Central memory CD4-positive, alpha-beta T cell (primary cell): Measurements from ENCODE around the gene ITGA3.
"Not testable (repeated sequence)": the region's sequence is repeated elsewhere in the genome, so short reads cannot be mapped to it uniquely, and the experiment has no call there.

Source experiments
- DNase-seq: peaks from one replicate; pipeline ENCODE4 v3.0.0; 2022

Gene ITGA3

DNA sequence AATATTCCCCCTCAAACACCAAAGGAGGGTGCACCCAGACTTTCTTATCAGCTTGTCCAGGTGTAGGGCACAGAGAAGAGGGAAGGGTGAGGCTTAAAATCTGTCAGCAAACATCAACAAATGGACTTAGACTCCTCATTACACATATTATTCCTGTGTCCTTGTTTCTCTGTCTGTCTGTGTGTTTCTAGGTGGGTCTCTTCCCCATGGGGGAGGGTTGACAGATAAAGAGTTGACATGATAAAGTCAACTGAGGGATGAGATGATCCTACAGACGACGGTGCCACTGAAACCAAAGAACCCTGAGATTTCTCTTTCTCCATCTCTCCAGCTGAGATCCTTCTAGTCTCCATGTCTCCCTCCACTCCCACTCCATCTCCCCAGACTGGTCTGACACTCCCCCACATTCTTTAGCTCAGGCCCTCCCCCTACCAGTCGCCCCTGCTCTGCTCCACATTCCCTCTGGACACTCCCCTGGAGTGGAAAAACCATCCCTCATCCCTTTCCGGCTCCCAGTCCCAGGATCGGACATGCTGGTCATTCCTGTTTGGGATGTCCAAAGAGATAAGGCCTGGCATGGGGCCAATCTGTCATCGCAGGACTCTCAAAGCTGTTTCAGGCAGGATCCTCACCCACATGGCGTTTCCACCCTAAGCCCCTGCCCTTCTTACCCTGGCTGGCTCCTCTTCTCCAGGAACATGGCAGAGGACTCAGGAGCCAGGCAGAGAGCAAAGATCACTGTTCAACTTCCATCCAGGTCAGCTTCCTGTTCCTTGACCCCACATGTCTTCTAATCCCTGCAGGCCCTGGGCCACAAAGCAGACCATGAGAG is 2.9 kb upstream of the ITGA3 start:
- DNase-seq: no peak

DNA sequence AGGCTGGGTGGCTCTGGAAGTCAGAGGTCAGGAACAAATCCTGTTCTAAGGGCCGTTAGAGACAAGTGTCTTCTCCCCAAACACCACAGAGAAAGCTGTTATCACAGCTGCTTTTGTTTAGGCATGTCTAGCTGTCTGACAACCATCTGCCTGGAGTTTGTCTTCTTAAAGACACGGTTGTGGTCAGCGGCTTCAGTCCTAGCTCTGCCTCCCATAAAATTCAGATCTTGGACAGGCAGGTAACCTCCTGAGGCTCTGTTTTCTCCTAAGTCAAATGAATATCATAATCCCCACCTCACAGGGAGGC is 2.3 kb upstream of the ITGA3 start:
- no peak for DNase-seq

DNA sequence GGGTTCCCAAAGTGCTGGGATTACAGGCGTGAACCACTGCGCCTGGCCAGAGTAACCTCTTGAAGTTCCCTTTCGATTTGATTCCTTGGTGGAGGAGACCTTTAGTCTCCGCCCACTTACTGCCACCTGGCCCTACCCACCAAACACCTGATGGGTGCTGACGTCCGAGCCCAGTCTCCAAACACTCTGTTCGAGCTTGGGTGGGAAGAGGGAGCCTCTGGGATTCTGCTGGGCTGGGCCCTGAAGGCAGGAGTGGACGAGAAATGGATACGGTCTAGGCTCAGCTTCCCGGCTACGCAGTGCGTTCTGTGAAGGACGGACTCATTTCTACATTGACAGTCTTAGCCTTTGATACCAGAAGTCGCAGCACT is 870 bp upstream of the ITGA3 start:
- peak; percentile 32 for DNase-seq

DNA sequence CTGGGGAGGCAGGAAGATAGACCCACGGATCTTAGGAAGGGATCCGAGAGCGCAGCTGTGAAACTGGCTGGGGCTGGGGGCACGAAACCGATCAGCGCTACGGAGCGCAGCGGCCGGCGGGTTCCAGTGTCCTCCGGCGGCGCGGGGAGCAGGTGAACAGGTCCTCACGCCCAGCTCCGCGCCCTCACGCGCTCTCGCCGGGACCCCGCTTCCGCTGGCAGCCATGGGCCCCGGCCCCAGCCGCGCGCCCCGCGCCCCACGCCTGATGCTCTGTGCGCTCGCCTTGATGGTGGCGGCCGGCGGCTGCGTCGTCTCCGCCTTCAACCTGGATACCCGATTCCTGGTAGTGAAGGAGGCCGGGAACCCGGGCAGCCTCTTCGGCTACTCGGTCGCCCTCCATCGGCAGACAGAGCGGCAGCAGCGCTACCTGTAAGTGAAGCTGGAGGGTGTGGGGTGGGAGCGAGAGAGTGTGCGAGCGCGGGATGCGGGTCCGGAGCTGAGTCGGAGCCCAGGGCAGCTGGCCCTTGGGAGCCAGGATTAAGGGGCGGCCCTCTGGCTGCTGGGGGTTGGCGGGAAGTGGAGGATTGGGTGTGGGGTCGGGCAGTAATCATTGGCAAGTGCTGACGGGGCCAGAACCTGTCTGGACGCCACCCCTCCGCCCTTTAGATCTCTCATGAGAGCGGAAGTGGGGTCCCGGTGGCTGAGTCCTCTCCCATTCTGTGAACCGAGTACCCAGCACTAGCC is 479 bp downstream of the ITGA3 start:
- peak; percentile 55 for DNase-seq

DNA sequence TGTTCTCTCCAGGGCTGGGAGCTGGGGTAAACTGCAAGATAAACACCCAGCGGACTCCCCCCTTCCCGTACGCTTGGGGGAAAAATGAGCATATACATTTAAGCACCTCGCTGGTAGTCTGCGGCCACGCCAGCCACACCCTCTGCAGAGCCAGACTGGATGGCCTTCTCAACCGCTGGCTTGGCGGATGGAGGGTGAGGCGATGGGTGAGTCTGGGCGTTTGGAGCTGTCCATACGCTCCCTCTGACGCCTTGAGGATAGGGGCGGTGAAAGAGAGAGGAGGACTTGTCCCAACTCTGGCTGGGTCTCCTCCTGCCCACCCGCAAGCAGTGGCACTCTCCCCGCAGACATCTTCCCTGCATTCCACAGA is 1.0 kb downstream of the ITGA3 start:
- DNase-seq: no peak

DNA sequence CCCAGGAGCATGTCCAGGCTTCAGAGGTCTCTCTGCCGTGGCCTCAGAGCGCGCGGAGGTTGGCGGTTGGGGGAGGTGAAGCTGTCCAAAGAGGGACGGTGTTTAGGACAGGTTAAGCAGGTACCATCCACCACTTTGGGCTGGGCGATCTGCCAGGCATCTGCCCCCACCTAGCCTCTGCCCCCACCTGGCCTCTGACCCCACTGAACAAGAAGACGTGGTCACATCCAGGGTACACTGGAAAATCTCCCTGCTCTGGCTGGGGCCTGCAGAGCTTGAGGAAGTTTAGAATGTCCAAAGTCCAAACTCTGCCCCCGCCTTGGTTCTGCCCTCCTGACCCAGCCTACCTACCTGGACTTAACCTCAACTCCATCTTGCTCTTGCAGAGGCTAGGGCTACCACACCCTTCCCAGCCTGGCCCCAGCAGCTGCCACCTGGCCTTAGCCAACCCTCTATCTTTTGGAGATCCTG is 1.6 kb downstream of the ITGA3 start:
- no peak for DNase-seq

DNA sequence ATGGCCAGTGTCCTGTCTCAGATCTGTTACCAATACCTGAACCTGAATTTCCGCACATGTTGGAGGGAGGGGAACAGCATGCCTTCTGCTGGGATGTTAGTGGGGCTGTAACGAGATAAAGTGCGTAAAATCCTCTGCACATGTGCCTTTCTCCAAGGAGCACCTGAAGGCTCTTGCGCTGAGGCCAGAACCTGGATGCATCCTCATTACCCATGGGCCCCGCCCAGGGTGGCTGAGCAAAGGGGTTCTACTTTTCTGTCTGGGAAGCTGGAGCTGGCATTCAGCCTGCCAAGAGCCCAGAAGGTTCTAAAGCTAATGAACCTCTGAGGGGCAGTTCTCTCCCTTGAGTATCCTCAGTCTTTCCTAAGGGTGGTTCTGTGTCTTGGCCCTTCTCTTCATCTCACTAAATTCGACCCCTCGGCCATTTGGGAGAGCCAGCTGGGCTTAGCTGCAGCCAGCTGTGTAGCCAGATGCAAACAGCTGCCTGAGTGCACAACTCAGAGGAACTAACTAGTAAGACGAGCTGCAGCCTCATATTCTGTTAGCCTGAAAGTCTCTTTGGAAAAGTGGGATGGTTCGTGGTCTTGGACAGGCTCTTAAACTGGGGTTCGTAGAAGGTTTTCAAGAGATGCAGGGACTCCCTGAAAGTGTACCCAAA is 2.5 kb downstream of the ITGA3 start:
- DNase-seq: no peak

DNA sequence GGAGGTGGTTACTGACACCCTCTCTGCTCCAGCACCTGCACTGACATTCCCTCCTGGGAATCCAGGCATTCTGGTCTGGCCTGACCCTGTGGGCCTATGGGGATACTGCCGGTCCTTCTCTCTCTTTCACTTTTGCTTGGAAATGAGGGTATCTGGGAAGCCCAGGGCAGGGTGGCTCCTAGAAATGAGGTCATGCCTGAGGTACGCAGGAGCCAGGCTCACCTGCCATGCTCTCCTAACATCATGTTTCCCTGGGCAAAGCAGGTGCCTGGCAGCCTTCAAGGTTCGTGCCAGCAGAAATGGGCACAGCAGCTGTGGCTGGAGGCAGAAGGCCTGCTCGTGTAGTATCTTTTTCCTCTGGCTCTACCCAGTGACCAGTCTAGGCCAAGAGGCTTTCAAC is 3.3 kb downstream of the ITGA3 start:
- no peak for DNase-seq

DNA sequence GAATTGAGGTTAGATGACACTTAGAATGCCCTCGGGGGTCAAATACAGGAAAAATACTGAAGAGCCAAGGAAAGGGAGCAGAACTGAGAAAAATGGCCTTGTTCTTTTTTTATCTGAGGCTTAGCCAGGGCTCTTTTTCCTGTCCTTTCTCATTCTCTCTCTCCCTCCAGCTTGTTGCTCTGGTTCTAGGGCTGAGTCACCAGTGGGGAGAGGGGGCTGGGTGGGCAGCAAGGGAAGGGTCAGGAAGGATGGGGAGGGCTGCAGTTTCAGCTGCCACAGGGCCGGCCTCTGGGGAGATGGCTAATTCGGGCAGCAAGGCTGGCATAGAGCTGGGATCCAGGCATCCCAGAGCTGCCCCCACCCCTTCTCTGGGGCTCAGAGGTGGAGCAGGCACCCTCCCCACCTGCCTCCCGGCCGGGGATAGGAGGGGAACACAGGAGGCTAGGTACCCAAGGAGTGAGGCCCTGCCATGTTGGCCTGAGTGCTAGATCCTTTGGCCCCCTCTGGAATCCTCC is 3.9 kb downstream of the ITGA3 start:
- no peak for DNase-seq

DNA sequence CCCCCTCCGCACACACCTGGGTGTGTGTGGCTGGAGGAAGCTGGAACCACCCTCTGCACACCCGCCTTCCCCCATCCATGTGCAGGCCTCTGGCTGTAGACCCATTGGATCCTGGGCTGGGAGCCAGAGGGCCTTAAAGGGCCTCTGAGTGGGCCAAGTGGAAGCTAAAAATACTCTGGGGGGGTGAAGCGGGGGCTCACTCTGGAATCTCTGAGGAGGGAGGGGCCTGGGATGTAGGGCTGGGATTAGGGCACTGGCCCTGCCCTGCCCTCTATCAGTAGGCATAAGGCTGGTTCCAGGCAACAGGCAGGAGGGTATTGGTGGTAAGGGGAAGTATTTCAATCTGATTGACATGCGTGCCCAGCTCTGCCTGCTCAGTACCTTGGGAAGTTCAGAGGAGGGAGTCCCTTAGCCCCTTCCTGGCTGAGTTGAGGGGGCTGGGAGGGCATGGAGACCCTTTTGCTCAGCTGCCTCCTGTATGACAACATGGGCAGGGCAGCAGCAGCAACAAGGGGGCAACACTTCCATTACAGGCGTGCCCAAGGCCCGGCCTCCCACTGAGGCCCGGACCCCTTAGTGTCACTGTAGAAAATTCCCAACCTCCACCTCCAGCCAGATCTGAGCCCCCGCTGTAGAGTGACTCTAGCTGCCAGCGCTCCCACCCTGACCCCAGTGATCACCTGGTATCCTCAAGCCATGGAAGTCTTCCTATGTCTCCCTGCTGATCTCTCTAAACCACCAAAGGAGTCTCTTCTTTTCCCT is 5.2 kb downstream of the ITGA3 start:
- DNase-seq: no peak

DNA sequence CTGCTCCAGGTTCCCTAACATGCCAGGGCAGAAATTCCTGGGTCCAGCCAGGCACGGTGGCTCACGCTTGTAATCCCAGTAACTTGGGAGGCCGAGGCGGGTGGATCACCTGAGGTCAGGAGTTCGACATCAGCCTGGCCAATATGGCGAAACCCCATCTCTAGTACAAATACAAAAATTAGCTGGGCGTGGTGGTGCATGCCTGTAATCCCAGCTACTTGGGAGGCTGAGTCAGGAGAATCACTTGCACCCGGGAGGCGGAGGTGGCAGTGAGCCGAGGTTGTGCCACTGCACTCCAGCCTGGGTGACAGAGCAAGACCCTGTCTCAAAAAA is 5.8 kb downstream of the ITGA3 start:
- DNase-seq: not testable (repeated sequence)

DNA sequence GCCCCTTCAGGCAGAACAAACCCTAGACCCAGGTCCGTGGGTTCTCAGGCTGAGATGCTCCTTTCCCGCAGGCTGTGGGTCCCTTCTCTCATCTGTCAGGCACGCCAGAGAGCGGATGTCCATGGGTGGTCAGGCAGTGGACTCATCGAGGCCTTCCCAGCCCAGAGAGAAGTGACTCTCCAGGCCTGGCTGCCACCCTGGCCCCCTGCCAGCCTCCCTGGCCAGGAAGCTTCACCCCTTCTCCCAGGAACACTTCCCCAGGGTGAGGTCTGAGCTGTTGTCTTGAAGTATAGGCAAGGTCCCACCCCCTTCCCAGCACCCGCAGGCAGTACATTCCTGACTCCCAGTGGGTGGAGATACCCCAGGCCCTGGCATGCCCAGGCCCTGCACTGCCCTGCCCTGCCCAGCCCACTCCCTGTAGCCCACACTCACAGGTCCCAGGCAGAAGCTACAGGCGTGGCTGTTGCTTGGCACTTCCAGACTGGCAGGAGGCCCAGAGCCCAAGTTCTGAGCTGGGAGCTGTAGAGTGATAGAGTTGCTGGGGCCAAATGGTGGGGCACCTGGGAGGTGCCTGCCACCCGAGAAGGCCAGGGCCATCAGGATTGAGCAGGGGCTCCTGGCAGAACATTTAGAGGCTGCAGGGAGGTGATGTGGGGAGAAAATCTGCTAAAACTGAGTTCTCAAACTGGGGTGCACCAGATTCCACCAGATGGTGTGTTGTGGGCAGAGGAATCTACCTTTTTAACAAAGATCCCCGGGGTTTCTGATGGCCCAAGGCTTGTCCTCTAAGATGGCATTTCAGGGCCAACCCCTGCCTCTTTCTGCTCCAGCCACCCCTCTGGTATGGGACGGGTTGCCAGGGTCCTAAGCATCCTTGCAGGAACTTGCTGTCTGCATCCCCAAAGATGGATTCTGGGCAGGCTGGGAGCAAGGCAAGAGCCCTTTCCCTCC is 6.7 kb downstream of the ITGA3 start:
- DNase-seq: no peak

DNA sequence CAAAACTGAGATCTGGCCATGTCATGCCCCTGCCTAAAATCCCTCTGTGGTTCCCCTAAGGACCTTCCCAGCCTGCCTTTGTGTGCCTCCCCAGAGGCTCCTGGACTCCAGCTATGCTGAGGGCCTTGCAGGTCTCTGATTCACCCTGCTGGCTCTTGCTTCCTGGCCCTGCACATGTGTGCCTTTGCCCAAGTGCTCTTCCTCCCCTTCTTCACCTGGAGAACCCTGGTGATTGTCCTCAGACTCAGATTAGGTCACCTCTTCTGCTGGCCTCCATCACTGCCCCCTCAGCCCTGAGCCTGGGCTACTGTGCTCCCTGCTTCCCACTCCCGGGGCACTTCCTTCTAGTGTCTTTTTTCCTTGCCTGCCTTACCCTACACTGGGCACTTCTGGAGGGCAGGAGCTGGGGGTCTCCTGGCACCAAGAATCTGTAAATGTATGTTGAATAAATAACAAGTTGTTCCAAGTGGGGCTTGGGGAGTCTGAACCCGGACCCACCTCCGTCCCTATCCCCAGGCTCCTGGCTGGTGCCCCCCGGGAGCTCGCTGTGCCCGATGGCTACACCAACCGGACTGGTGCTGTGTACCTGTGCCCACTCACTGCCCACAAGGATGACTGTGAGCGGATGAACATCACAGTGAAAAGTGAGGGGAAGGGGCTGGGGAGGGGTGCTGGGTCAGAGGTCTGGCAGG is 7.8 kb downstream of the ITGA3 start:
- DNase-seq: no peak

DNA sequence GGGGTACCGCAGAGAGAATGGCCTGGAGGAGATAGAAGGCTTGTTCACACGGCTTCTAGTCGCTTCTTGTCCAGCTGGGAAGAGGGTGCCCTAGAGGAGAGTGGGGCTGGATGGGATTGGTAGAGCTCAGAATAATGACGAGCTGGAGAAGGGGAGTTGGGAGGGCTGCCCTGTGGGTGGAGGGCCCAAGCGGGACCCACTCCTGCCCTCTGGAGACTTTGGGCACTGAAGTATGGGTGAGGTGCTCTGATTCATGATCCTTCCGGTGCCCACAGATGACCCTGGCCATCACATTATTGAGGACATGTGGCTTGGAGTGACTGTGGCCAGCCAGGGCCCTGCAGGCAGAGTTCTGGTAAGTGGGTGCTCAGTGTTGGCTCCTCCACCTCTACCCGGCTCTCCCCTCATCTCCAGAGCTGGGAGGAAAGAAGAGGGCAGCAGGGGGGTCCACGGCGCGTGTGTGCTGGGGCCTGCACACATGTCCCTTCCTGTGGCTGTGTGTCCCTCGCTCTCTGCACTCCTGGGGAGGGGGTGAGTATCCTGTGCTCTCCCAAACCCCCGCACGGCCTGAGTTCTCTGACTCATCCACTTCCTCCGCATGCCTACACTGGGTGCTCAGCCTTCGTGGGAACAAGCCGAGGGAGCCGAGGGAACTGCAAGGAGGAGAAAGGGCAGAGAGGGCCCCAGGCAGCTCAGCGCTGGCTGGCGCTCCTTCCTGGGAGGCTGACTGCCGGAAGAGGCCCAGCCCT is 8.5 kb downstream of the ITGA3 start:
- DNase-seq: no peak

DNA sequence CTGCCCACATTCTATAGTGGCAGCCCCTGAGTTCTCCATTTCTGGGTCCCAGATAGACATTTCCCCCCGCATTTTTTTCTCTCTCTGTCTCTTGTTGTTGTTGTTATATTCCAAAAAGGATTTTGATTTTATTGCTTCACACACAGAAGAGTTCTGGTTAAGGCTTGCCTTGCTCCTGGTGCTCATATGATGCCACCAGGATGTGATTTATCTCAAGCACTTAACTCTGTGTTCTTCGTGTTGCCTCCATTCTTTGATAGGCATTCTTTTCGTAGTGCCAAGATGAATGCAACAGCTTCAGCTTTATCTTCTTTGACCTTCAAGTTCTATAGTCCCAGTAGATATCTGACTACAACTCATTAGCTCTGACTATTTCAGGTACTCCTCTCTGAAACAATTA is 9.1 kb downstream of the ITGA3 start:
- DNase-seq: no peak

DNA sequence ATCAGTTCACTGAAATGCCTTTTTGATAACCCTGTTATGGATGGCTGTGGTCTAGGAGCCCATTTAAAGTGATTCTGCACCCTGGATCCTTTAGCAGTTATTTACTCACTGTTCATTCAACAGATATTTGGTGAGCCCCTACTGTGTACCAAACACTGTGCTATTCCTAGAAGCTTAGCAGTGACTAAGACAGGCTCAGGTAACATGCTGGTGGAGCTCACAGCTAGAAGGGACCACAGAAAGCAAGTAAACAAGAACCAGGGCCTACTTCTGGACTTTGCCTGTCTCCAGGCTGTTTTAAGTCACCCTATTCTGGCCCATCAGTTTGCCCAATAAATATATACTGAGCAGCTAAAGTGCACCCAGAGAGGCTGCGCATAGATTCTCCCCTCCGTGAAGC is 11.1 kb downstream of the ITGA3 start:
- DNase-seq: no peak

DNA sequence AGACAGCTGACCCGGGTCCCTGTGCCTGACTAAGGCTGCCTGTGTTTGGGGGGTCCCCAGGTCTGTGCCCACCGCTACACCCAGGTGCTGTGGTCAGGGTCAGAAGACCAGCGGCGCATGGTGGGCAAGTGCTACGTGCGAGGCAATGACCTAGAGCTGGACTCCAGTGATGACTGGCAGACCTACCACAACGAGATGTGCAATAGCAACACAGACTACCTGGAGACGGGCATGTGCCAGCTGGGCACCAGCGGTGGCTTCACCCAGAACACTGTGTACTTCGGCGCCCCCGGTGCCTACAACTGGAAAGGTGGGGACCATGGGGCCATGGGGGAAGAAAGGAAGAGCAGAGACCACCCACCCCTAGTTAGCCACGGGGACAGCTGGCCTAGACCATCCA is 12.1 kb downstream of the ITGA3 start:
- no peak for DNase-seq

DNA sequence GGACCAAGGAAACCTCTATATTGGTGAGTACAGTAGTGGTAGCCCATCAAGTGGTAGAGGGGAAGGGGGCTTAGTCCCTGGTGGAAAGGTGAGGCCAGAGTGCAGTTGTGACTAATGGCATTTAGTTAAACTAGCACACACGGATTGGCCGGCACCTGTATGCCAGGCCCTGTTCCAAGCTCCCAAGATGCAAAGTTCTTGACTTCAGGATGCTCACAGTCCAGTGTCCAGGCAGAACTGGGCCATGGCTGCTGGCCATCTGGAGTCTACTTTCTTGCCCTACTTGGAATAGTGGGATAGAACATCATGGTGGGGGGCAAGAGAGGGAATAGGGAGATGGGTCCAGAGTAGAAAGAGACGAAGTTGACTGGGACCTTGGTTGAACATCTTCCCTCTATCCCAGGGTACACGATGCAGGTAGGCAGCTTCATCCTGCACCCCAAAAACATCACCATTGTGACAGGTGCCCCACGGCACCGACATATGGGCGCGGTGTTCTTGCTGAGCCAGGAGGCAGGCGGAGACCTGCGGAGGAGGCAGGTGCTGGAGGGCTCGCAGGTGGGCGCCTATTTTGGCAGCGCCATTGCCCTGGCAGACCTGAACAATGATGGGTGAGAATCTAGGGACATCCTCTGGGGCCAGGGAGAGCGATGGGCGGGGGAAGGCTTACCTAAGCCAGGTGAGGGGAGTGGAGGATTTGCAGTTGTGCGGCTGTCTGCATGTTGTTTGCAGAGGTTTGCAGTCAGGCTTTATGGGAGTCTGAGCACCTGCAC is 15.2 kb downstream of the ITGA3 start:
- no peak for DNase-seq

DNA sequence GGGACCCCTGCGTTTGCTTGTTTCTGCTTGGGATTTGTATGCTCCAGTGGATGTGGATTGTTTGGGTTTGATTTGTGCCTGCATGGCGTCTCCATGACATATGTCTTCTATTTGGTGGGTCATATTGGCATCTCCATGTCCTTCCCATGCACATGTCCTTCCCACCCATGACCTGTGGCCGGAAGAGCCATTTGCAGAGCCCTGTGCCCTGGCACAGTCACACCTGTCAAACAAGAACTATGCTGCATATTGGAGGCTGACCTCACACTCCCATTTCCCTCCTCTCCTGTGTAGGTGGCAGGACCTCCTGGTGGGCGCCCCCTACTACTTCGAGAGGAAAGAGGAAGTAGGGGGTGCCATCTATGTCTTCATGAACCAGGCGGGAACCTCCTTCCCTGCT is 15.8 kb downstream of the ITGA3 start:
- DNase-seq: no peak

DNA sequence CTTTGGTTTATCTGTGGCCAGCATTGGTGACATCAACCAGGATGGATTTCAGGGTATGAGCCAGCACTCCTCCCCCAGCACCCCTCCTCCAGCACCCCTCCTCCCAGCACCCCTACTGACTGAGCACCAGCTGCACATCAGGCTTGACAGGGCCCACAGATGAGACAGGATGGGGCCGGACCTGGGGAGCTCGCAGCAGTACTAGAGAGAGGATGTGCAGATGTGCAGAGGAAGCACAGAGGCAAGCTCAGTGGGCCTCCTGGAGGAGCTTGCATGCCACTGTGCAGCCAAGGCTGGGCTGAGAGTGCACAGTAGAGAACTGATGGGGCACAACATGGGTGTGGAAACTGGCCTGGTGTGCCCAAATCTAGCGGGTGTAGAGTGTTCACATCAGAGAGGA is 16.2 kb downstream of the ITGA3 start:
- no peak for DNase-seq
